ENCODE measurements around the gene DMBX1.

- no peak for TF ChIP-seq CTCF (conservative IDR thresholded peaks at IDR 0.05)
- no peak for TF ChIP-seq ZFX (IDR thresholded peaks at IDR 0.05)
Measured at GRCh38 chr1:46491443-46492268, 2.0 kb downstream of the DMBX1 start.

Measured in C4-2B (cell line).